NB4 (cell line): ENCODE measurements around the gene KERA.

Experiments
- POLR2A ChIP-seq: IDR thresholded peaks from 2 replicates; pipeline ENCODE4 v1.6.1; 2011; ENCODE audit warnings: mild to moderate bottlenecking; ENCODE audit not compliant: insufficient read length; ENCODE audit errors: extremely low read depth
- TF ChIP-seq, protein P1 (sequence below): IDR thresholded peaks from one replicate; pipeline ENCODE4 v1.5.1; 2012; ENCODE audit warnings: low read depth, low read length

DNA sequence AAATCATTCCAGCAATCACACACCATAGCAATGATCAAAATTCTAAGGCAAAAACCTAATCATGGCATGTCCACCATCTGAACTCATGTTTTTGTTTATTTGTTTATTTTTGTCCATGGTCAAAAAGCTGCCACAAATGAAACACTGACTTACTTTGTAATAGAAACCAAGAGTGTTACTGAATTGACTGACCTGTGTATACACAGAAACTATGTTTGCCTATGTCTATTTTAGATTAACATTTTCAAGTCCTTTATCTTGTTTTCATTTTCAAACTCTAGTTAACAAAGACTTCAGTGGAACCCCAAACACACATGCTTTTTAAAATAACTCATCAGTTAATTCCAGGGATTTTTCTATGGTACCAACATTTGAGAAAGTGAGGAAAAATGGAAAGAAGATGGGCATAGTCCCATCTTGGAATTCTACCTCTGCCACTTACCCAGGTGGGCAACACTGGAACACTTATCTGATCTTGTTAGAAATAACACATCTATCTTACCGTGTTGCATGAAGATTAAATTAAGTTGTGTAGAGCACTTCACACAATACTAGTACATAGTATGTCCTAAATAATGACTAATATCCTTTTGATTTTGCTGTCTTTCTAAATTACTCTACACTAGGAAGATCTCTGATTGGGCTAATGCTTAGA is 47.1 kb upstream of the KERA start:
- TF ChIP-seq POLR2A = no peak
- TF ChIP-seq, protein P1, sequence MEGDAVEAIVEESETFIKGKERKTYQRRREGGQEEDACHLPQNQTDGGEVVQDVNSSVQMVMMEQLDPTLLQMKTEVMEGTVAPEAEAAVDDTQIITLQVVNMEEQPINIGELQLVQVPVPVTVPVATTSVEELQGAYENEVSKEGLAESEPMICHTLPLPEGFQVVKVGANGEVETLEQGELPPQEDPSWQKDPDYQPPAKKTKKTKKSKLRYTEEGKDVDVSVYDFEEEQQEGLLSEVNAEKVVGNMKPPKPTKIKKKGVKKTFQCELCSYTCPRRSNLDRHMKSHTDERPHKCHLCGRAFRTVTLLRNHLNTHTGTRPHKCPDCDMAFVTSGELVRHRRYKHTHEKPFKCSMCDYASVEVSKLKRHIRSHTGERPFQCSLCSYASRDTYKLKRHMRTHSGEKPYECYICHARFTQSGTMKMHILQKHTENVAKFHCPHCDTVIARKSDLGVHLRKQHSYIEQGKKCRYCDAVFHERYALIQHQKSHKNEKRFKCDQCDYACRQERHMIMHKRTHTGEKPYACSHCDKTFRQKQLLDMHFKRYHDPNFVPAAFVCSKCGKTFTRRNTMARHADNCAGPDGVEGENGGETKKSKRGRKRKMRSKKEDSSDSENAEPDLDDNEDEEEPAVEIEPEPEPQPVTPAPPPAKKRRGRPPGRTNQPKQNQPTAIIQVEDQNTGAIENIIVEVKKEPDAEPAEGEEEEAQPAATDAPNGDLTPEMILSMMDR = no peak
